ENCODE results near the gene ITPK1.

DNA sequence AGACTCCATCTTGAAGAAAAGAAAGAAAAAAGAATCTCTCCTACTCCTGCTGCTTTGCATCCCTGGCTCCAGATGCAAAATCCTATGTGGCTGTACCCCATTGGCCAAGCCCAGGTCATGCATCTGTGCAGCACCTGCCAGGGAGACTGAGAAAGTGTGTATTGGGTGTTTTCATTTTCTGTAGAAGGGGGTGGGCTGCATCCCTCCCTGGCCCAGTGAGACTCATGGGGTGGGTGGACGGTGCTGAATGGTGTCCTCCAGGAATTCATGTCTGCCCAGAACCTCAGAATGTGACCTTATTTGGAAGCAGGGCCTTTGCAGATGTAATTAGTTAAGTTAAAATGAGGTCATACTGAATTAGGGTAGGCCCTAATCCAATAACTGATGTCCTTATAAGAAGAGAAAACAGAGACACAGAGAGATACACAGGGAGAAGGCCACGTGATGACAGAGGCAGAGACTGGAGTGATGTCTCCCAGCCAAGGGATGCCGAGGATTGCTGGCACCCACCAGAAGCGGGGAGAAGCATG is 45.8 kb upstream of the ITPK1 start:
- TF ChIP-seq POLR2AphosphoS5 (IDR thresholded peaks at IDR 0.05; ENCODE audit: low read depth, low read length) (no peak), TAF1 (IDR thresholded peaks at IDR 0.05; ENCODE audit: borderline replicate concordance, insufficient read depth, low read length) (no peak)
- TF ChIP-seq, protein P1, sequence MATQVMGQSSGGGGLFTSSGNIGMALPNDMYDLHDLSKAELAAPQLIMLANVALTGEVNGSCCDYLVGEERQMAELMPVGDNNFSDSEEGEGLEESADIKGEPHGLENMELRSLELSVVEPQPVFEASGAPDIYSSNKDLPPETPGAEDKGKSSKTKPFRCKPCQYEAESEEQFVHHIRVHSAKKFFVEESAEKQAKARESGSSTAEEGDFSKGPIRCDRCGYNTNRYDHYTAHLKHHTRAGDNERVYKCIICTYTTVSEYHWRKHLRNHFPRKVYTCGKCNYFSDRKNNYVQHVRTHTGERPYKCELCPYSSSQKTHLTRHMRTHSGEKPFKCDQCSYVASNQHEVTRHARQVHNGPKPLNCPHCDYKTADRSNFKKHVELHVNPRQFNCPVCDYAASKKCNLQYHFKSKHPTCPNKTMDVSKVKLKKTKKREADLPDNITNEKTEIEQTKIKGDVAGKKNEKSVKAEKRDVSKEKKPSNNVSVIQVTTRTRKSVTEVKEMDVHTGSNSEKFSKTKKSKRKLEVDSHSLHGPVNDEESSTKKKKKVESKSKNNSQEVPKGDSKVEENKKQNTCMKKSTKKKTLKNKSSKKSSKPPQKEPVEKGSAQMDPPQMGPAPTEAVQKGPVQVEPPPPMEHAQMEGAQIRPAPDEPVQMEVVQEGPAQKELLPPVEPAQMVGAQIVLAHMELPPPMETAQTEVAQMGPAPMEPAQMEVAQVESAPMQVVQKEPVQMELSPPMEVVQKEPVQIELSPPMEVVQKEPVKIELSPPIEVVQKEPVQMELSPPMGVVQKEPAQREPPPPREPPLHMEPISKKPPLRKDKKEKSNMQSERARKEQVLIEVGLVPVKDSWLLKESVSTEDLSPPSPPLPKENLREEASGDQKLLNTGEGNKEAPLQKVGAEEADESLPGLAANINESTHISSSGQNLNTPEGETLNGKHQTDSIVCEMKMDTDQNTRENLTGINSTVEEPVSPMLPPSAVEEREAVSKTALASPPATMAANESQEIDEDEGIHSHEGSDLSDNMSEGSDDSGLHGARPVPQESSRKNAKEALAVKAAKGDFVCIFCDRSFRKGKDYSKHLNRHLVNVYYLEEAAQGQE (IDR thresholded peaks at IDR 0.05; ENCODE audit: insufficient read depth in 1 of 2, low read depth in 2 of 2, low read length in 2 of 2): no peak

Data from PFSK-1 (cell line).